ENCODE data around the gene SEMA7A. TPM values are rescaled to one million over a fixed set of nuclear protein-coding genes. Genes with fewer than 3 reads are reported as not detected.

The SEMA7A gene
- total RNA-seq, 1 experiment from 2014 or later = 74.8 TPM

- peak overlapping the region; percentile 46 for H3K27ac Mint-ChIP-seq (ENCODE audit: unreplicated experiment)
- DNase-seq = no peak
- peaks cover 66% of the 10 kb centered on the region for H3K36me3 Mint-ChIP-seq (ENCODE audit: insufficient read depth, unreplicated experiment)
- no peak for TF ChIP-seq CTCF (IDR thresholded peaks at IDR 0.05; ENCODE audit: unreplicated experiment)
- H3K4me3 Mint-ChIP-seq (ENCODE audit: low read depth, unreplicated experiment) = no peak overlapping the region
- H3K4me1 Mint-ChIP-seq (ENCODE audit: low read depth, unreplicated experiment) = peaks cover 10% of the 10 kb centered on the region
- intact Hi-C loops (cut with micrococcal nuclease; ENCODE audit: unreplicated experiment) = no loop called here
- no peaks in the 10 kb centered on the region for H3K27me3 Mint-ChIP-seq (ENCODE audit: unreplicated experiment)
- BruUV-seq (replicated peaks) = no TSS peak
- CTCF ChIA-PET = no interaction called here
- no peaks in the 10 kb centered on the region for H3K9me3 Mint-ChIP-seq (ENCODE audit: low read depth, unreplicated experiment)
Observed at GRCh38 chr15:74414603-74415338, 19.0 kb downstream of the SEMA7A start.

- peaks cover 63% of the 10 kb centered on the region for H3K36me3 Mint-ChIP-seq (ENCODE audit: insufficient read depth, unreplicated experiment)
- H3K4me1 Mint-ChIP-seq (ENCODE audit: low read depth, unreplicated experiment) = peaks cover 8% of the 10 kb centered on the region
Observed at GRCh38 chr15:74414081-74414580, 19.6 kb downstream of the SEMA7A start.

GRCh38 chr15:74413350-74414080, 20.2 kb downstream of the SEMA7A start:
- TF ChIP-seq CTCF (IDR thresholded peaks at IDR 0.05; ENCODE audit: unreplicated experiment) = no peak
- Mint-ChIP-seq H3K27ac (ENCODE audit: unreplicated experiment) (no peak overlapping the region), H3K9me3 (ENCODE audit: low read depth, unreplicated experiment) (no peaks in the 10 kb centered on the region), H3K4me1 (ENCODE audit: low read depth, unreplicated experiment) (peaks cover 2% of the 10 kb centered on the region), H3K27me3 (ENCODE audit: unreplicated experiment) (no peaks in the 10 kb centered on the region), H3K4me3 (ENCODE audit: low read depth, unreplicated experiment) (no peak overlapping the region), H3K36me3 (ENCODE audit: insufficient read depth, unreplicated experiment) (peaks cover 63% of the 10 kb centered on the region)
- CTCF ChIA-PET = no interaction called here
- DNase-seq = no peak
- BruUV-seq (replicated peaks) = no TSS peak
- intact Hi-C loops (cut with micrococcal nuclease; ENCODE audit: unreplicated experiment) = no loop called here

More at GRCh38 chr15:74414081-74414580, 19.6 kb downstream of the SEMA7A start:
- no TSS peak for BruUV-seq (replicated peaks)
- no peak overlapping the region for H3K4me3 Mint-ChIP-seq (ENCODE audit: low read depth, unreplicated experiment)
- no peak for DNase-seq
- intact Hi-C loops (cut with micrococcal nuclease; ENCODE audit: unreplicated experiment) = no loop called here
- CTCF ChIA-PET = no interaction called here
- no peaks in the 10 kb centered on the region for H3K27me3 Mint-ChIP-seq (ENCODE audit: unreplicated experiment)
- no peak for TF ChIP-seq CTCF (IDR thresholded peaks at IDR 0.05; ENCODE audit: unreplicated experiment)
- H3K9me3 Mint-ChIP-seq (ENCODE audit: low read depth, unreplicated experiment) = no peaks in the 10 kb centered on the region
- peak overlapping the region; percentile 46 for H3K27ac Mint-ChIP-seq (ENCODE audit: unreplicated experiment)

- Mint-ChIP-seq H3K27me3 (ENCODE audit: unreplicated experiment) (no peaks in the 10 kb centered on the region), H3K4me1 (ENCODE audit: low read depth, unreplicated experiment) (peaks cover 10% of the 10 kb centered on the region), H3K27ac (ENCODE audit: unreplicated experiment) (peak overlapping the region; percentile 12), H3K4me3 (ENCODE audit: low read depth, unreplicated experiment) (no peak overlapping the region), H3K36me3 (ENCODE audit: insufficient read depth, unreplicated experiment) (peaks cover 65% of the 10 kb centered on the region), H3K9me3 (ENCODE audit: low read depth, unreplicated experiment) (no peaks in the 10 kb centered on the region)
- intact Hi-C loops (cut with micrococcal nuclease; ENCODE audit: unreplicated experiment) = no loop called here
- DNase-seq = no peak
- CTCF ChIA-PET = no interaction called here
- BruUV-seq (replicated peaks) = no TSS peak
- TF ChIP-seq CTCF (IDR thresholded peaks at IDR 0.05; ENCODE audit: unreplicated experiment) = no peak
Observed at GRCh38 chr15:74412159-74412558, 21.6 kb downstream of the SEMA7A start.
